ENCODE measurements around the gene CLDN11. TPM values are rescaled to one million over a fixed set of nuclear protein-coding genes. Genes with fewer than 3 reads are reported as not detected.

CLDN11 gene
- total RNA-seq, 2 donors from 2014 or later, result 15.3 to 26.1 TPM

DNA sequence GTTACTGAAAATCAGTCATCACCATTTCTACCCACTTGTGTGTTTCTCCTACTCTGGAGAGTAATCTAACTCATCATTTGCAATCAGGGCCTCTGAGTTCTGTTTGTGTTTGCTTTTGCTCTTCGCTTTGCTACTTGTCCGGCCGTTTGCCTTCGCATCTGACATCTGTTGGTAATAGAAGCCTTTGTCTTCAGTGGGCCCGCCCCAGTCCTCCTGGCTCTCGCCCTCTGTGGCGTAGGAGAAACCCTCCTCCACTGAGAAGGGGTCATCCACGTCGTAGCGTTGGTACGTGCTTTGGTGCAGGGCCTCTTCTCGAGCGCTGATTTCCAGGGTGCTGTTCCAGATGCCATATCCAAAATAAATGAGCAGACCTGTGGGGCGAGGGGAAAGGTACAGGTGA is 48.3 kb downstream of the CLDN11 start:
- no peak overlapping the region for H3K4me3 ChIP-seq (ENCODE audit: low read length)
- WGBS, 2 experiments (ENCODE audit: insufficient coverage in 1 of 2, insufficient read length in 1 of 2), result 86 to 87% methylated on average over 11 to 14 of the region's 14 CpGs
- no peaks in the 10 kb centered on the region for H3K36me3 Mint-ChIP-seq (ENCODE audit: low read depth)
- H3K9me3 ChIP-seq (ENCODE audit: control insufficient read depth, low read length), result no peaks in the 10 kb centered on the region
- no peaks in the 10 kb centered on the region for H3K9me3 Mint-ChIP-seq
- H3K4me1 ChIP-seq (ENCODE audit: control insufficient read depth, insufficient read depth, low read length), result no peaks in the 10 kb centered on the region
- H3K4me3 Mint-ChIP-seq, result no peak overlapping the region
- no peak overlapping the region for H3K9ac ChIP-seq (ENCODE audit: extremely low read depth, low read length, poor library complexity, severe bottlenecking)
- H3K27me3 Mint-ChIP-seq (ENCODE audit: insufficient read depth), result no peaks in the 10 kb centered on the region
- no peaks in the 10 kb centered on the region for H3K27me3 ChIP-seq (ENCODE audit: control insufficient read depth, insufficient read depth, low read length, poor library complexity, severe bottlenecking)
- DNase-seq, result no peak
- no peak for TF ChIP-seq CTCF (conservative IDR thresholded peaks at IDR 0.05)
- peaks cover 35% of the 10 kb centered on the region for H3K4me1 Mint-ChIP-seq
- no peaks in the 10 kb centered on the region for H3K36me3 ChIP-seq (ENCODE audit: control insufficient read depth, insufficient read depth, low read length)
- no peak overlapping the region for H3K27ac Mint-ChIP-seq
- H3K27ac ChIP-seq (ENCODE audit: low read depth, low read length), result no peak overlapping the region

- no peak overlapping the region for H3K4me3 Mint-ChIP-seq
- 90 to 93% methylated on average over 6 to 7 of the region's 7 CpGs for WGBS, 2 experiments (ENCODE audit: insufficient coverage in 1 of 2, insufficient read length in 1 of 2)
- no peaks in the 10 kb centered on the region for H3K27me3 Mint-ChIP-seq (ENCODE audit: insufficient read depth)
- no peak for DNase-seq
- no peaks in the 10 kb centered on the region for H3K4me1 ChIP-seq (ENCODE audit: control insufficient read depth, insufficient read depth, low read length)
- no peaks in the 10 kb centered on the region for H3K36me3 Mint-ChIP-seq (ENCODE audit: low read depth)
- H3K27ac ChIP-seq (ENCODE audit: low read depth, low read length), result no peak overlapping the region
- H3K4me3 ChIP-seq (ENCODE audit: low read length), result no peak overlapping the region
- no peaks in the 10 kb centered on the region for H3K36me3 ChIP-seq (ENCODE audit: control insufficient read depth, insufficient read depth, low read length)
- no peaks in the 10 kb centered on the region for H3K27me3 ChIP-seq (ENCODE audit: control insufficient read depth, insufficient read depth, low read length, poor library complexity, severe bottlenecking)
- no peak overlapping the region for H3K27ac Mint-ChIP-seq
- no peak overlapping the region for H3K9ac ChIP-seq (ENCODE audit: extremely low read depth, low read length, poor library complexity, severe bottlenecking)
- no peaks in the 10 kb centered on the region for H3K9me3 ChIP-seq (ENCODE audit: control insufficient read depth, low read length)
- no peaks in the 10 kb centered on the region for H3K9me3 Mint-ChIP-seq
- H3K4me1 Mint-ChIP-seq, result peaks cover 35% of the 10 kb centered on the region
- TF ChIP-seq CTCF (conservative IDR thresholded peaks at IDR 0.05), result no peak
Measured at GRCh38 chr3:170467571-170468147, 49.0 kb downstream of the CLDN11 start.

GRCh38 chr3:170469151-170470062 is 50.7 kb downstream of the CLDN11 start:
- Mint-ChIP-seq H3K9me3 (no peaks in the 10 kb centered on the region), H3K4me1 (peaks cover 45% of the 10 kb centered on the region), H3K27me3 (ENCODE audit: insufficient read depth) (no peaks in the 10 kb centered on the region), H3K36me3 (ENCODE audit: low read depth) (no peaks in the 10 kb centered on the region), H3K4me3 (no peak overlapping the region), H3K27ac (no peak overlapping the region)
- DNase-seq, result no peak
- Histone ChIP-seq H3K27me3 (ENCODE audit: control insufficient read depth, insufficient read depth, low read length, poor library complexity, severe bottlenecking) (no peaks in the 10 kb centered on the region), H3K4me1 (ENCODE audit: control insufficient read depth, insufficient read depth, low read length) (peaks cover 8% of the 10 kb centered on the region), H3K36me3 (ENCODE audit: control insufficient read depth, insufficient read depth, low read length) (no peaks in the 10 kb centered on the region), H3K4me3 (ENCODE audit: low read length) (no peak overlapping the region), H3K27ac (ENCODE audit: low read depth, low read length) (no peak overlapping the region), H3K9ac (ENCODE audit: extremely low read depth, low read length, poor library complexity, severe bottlenecking) (no peak overlapping the region), H3K9me3 (ENCODE audit: control insufficient read depth, low read length) (no peaks in the 10 kb centered on the region)
- WGBS, 2 experiments (ENCODE audit: insufficient coverage in 1 of 2, insufficient read length in 1 of 2), result 86 to 87% methylated on average over 3 to 5 of the region's 5 CpGs
- no peak for TF ChIP-seq CTCF (conservative IDR thresholded peaks at IDR 0.05)

Measured in endodermal cell (in vitro differentiated cells).